ENCODE data around the gene HOXB9.
A peak's percentile ranks its signal among the peaks of the same experiment; 100 is the strongest.

The HOXB9 gene

DNA sequence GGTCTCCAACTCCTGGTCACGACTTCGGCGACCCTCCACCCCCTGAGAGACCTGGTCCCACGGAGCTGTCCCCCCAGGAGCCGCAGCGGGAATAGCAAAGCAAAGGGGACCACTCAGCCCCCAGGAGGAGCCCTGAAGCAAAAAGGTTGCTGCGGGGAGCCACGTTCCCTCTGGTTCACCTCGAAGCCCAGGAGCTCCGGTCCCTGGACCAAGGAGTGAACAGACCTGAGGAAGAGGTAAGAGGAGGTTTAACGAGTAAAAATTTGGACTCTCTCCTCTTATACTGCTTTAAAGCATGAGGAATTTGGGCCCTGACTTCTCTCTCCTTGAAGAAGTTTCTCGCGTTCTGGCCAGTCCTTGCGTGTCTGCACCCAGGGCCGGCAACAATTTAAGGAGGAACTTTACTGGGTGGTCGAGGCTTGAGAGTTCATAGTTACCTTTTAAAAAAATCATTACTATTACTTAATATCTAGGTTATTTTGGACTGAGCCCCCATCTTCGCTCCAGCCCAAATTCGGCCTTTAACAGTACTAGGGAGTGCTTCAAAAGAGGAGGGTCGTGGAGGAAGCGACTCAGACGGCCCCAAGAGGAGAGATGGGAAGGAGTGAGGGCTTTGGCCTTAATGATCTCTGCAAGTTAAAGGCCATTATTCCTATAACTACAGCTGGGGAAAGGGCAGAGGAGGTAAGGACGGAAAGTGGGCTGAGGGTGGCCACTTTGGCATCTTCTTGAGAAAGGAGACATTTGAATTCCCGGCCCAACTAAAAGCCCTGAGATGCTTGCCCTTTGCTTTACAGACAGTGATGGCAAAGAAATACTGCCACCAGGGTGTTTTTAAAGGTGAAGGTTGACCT, 16.9 kb upstream of the HOXB9 start:
- Mint-ChIP-seq H3K36me3 (peaks cover 2% of the 10 kb centered on the region), H3K4me1 (ENCODE audit: low read depth) (peaks cover 15% of the 10 kb centered on the region), H3K4me3 (no peak overlapping the region)

DNA sequence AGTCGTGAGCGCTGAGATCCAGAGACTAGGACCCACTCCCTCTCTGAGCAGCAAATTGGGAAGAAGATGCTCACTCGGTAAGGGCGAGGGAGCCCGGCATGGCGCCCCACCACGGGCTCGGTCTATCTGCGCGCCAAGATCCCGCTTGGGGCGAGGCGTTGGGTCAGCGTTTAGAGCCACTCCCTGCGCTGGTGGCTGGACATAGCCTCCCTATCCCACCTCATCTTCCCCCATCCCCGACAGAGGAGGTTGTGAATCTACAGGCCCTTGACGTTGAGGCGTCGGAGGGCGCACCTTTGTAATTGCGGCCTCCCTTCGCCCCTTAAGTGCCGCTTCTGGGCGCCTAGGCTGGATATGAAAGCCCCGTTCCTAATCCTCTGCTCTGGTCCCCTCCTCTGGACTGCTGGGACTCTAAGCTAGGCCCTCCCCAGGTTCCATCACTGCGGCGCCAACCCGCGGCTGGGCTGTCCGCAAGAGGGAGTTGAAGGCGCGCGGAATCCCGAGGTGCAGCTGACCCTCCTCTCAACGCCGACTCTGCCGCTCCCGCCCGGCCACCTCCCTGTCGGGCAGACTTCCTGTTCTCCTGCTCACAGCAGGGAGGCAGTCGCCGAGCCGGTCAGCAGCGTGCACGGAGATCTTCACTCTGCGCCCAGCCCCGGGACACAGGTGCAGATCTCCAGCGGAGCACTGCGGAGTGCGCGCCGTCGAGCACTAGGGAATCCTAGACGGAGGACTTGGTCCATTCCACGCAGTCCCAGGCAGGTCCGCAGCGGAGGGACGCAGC, 16.1 kb upstream of the HOXB9 start:
- Mint-ChIP-seq H3K36me3 (peaks cover 2% of the 10 kb centered on the region), H3K9me3 (ENCODE audit: low read depth) (no peaks in the 10 kb centered on the region), H3K27ac (no peak overlapping the region), H3K27me3 (peaks cover 49% of the 10 kb centered on the region), H3K4me3 (no peak overlapping the region), H3K4me1 (ENCODE audit: low read depth) (peaks cover 14% of the 10 kb centered on the region)

More for the DNA sequence above, 16.9 kb upstream of the HOXB9 start:
- H3K27me3 Mint-ChIP-seq: peaks cover 49% of the 10 kb centered on the region
- H3K27ac Mint-ChIP-seq: no peak overlapping the region
- H3K9me3 Mint-ChIP-seq (ENCODE audit: low read depth): no peaks in the 10 kb centered on the region

DNA sequence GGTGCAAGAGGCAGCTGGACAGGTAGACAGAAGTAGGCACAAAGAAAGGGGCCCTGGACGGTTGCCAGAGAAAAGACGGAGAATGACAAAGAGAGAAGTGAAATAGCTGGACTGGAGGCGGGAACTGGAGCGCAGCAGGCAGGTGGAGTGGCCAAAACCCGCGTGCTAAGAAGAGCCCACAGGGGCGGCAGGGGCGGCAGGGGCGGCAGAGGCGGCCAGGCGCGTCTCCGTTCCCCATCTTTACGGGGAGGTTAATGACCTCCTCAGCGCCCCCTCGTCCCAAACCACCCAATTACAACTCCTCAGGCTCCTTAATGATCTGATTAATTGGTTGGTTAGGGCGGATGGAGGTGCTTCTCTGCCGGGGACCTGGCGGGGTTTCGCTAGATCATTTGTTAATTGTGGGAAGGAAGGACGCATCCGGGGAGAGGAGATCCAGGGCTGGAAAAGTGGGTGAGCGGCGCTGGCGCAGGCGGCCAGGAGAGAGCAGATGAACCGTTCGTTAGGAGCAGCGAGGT, 15.4 kb upstream of the HOXB9 start:
- Mint-ChIP-seq H3K9me3 (ENCODE audit: low read depth) (no peaks in the 10 kb centered on the region), H3K4me3 (peak overlapping the region; percentile 27), H3K36me3 (peaks cover 2% of the 10 kb centered on the region), H3K4me1 (ENCODE audit: low read depth) (peaks cover 16% of the 10 kb centered on the region), H3K27me3 (peaks cover 54% of the 10 kb centered on the region), H3K27ac (no peak overlapping the region)

DNA sequence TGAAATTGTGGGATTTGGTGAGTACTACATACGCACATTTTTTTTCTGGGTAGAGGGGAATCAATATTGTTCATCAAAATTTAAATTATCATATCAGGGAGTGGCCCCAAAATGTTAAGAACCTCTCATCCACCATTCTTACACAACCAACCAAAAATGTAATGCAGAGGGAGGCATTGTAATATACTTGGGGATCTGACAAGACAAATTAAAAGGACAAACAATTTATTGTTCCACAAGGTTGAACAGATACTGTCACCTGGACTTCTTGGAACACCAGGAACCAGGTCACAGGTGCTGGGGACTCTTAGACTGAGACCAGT, 14.7 kb upstream of the HOXB9 start:
- peaks cover 2% of the 10 kb centered on the region for H3K36me3 Mint-ChIP-seq
- no peak overlapping the region for H3K4me3 Mint-ChIP-seq
- H3K27me3 Mint-ChIP-seq: peaks cover 55% of the 10 kb centered on the region
- H3K4me1 Mint-ChIP-seq (ENCODE audit: low read depth): peaks cover 16% of the 10 kb centered on the region
- H3K9me3 Mint-ChIP-seq (ENCODE audit: low read depth): no peaks in the 10 kb centered on the region
- H3K27ac Mint-ChIP-seq: no peak overlapping the region

DNA sequence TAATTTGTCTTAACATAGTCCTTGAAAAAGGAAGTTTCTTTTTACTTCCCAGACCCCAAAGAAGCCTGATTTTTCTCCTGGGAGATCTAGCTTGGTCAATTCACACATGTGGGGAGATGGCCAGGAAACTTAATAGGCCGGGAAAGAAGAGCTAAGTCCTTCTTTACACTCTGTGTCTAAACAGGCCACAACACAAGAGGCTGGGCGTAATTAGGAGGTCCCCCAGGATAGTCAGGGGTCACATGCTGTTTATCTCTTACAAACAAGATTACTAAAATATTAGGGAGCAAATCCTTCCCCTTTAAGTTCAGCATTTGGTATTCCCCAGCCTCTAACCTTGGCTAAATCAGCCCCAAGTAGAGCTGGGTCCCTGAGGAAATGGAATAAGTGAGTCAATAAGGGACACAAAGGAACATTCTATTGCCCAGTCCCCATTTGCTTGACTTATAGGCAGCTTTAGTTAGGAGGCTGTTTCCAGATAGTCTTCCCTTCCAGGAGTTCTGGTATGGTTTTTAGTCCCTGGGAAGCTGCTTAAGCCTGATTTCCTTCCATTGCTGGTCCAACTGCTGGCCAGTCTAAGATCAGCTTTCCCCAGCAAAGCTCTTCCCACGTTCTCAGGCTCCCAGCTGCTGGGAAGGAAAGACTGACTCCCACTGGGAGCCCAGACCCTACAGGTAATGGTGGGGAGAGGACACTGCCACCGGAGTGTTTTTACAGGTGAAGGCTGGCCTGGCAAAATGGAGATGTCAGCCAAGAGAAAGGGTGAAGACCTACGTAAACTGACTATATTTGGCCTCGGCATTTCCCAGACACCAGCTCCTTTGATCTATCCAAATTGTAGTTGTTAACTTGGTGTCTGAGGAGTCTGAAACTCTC, 14.1 kb upstream of the HOXB9 start:
- Mint-ChIP-seq H3K27ac (peak overlapping the region; percentile 10), H3K9me3 (ENCODE audit: low read depth) (no peaks in the 10 kb centered on the region), H3K27me3 (peaks cover 54% of the 10 kb centered on the region), H3K4me3 (no peak overlapping the region), H3K4me1 (ENCODE audit: low read depth) (peaks cover 12% of the 10 kb centered on the region), H3K36me3 (peaks cover 2% of the 10 kb centered on the region)

DNA sequence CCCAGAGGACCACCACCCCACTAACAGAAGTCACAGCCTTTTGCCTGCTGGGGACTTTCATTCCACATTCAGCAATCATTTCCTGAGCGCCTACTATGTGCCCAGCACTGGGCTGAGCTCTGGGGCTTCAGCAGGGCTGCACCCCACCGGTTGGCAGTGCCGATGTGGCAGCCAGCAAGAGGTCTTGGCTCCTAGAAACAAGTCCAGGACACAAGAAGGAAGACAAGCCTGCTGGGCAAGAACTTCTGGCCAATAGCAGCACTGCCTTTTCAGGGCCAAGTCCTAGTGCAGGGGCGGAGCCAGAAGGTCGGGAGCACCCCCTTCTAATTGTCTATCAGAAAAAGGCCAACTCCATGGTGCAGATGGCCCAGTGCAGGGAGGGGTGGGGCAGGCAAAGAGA, 13.0 kb upstream of the HOXB9 start:
- Mint-ChIP-seq H3K4me1 (ENCODE audit: low read depth) (peaks cover 13% of the 10 kb centered on the region), H3K9me3 (ENCODE audit: low read depth) (no peaks in the 10 kb centered on the region), H3K27ac (no peak overlapping the region), H3K4me3 (no peak overlapping the region), H3K36me3 (no peaks in the 10 kb centered on the region), H3K27me3 (peaks cover 50% of the 10 kb centered on the region)

DNA sequence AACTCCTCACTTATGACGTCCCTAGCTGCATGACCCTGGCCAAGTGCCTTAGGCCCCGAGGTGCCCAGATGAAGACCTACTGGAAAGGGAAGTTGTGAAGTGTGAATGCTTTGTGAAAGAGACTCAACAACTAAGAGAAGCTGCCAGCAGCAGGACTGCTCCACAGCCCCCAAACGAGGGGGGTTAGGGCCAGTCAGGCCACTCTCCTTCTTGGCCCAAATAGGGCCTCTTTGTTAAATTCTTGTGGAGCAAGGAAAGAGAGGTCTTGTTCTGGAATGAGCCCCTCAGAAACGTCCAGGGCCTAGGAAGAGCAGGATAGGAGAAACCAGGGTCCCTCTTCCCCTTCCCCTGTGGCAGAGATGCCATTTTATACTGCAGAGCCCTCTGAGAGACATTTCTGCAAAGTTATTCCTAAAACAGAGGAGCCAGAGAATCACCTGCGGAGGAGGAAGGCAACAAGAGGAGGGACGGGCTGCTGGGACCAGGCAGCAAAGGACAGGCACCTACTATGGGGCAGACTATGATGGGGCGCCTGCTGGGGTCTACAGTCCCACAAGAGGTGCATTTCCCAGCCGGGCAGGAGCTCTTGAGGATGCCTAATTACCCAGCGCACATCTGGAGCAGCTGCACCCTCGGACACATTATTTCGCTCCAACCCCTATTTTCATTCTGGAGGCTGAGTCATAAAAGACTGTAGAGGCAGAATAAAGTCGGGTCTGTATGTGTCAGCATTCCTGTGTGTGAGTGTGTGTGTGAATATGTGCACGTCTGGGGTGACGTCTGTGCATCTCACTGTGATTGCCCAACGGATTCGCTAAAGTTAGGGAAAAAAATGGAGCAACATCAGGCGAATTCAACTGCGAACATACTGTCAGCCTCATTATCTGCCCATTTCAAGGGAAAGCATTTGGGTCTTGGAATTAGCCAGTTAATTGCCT, 11.4 kb upstream of the HOXB9 start:
- Mint-ChIP-seq H3K4me3 (no peak overlapping the region), H3K4me1 (ENCODE audit: low read depth) (peaks cover 15% of the 10 kb centered on the region), H3K27ac (no peak overlapping the region), H3K9me3 (ENCODE audit: low read depth) (no peaks in the 10 kb centered on the region), H3K27me3 (peaks cover 46% of the 10 kb centered on the region), H3K36me3 (no peaks in the 10 kb centered on the region)

DNA sequence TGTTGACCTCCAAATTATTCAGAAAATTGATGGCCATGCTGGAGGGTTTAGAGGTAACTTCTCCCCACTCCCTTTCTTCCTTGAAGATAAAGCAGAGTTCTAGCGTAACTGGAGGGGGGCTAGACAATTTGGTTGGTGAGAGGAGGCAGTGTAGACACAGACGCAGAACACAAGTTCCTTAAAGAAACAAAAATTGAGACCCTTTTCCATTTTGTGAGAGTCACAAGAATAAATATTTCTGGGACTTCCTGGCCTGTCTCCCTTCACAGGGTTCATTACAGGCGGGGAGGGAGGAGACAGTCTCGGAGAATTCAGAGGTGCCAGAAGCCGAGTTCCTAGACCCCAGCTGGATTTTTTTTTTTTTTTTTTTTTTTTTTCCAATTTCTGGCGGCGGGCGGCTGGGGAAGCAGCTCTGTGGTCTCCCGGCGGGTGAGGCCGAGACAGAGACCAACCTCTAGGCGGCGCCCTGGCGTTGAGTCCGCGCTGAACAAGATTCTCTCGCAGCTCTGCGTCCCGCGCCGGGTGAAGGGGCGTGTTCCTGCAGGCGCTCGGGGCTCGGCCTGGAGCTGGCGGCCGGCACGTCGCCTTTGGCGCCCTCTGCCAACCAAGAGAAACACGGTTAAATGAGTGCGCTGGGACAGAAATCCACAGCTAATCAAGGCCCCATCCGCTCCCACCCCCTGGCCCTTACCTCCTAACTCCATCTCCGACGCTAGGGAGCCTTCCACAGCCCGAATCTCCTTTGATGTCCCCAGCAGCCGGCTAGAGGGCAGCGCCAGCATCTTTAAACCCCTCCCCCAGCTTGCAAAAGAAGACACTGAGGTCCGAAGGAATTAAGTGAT, 10.2 kb upstream of the HOXB9 start:
- H3K36me3 Mint-ChIP-seq: peaks cover 2% of the 10 kb centered on the region
- no peaks in the 10 kb centered on the region for H3K9me3 Mint-ChIP-seq (ENCODE audit: low read depth)
- no peak overlapping the region for H3K4me3 Mint-ChIP-seq
- no peak overlapping the region for H3K27ac Mint-ChIP-seq
- peaks cover 47% of the 10 kb centered on the region for H3K27me3 Mint-ChIP-seq
- peaks cover 12% of the 10 kb centered on the region for H3K4me1 Mint-ChIP-seq (ENCODE audit: low read depth)

DNA sequence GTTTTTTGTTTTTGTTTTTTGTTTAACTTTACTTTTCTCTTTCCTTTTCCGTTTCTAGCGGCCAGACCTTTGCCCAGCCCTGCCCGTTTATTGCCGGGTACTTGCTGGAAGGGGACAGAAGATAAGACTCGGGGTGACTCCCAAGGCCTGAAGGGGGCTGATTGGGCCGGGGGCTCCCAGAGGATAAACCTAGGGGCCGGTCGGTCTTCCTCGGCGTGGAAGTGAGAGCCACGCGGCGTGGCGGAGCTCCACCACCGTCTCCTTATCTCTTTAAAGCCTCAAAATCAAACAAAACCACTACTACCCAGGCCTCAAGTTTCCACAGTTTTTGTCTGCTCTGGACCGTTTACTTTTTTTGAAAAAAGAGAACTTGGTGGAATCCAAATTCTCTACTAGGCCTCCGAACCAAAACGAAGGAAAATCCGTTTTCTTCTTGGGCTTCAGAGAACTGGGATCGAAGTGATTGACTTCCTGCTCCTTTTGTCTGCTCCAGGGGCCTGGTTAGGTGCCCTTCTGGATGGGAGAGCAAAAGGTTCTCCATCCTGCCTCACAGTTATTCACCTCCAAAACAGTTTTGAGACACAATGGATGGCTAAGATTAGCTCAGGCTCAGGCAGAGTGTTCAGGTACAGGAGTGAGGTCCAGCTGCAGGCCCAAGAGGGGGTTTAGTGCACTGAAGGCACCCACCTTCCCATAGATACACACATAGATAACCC, 8.5 kb upstream of the HOXB9 start:
- Mint-ChIP-seq H3K27ac (no peak overlapping the region), H3K9me3 (ENCODE audit: low read depth) (no peaks in the 10 kb centered on the region), H3K27me3 (peaks cover 51% of the 10 kb centered on the region), H3K4me3 (peak overlapping the region; percentile 56), H3K36me3 (peaks cover 2% of the 10 kb centered on the region), H3K4me1 (ENCODE audit: low read depth) (peaks cover 11% of the 10 kb centered on the region)

DNA sequence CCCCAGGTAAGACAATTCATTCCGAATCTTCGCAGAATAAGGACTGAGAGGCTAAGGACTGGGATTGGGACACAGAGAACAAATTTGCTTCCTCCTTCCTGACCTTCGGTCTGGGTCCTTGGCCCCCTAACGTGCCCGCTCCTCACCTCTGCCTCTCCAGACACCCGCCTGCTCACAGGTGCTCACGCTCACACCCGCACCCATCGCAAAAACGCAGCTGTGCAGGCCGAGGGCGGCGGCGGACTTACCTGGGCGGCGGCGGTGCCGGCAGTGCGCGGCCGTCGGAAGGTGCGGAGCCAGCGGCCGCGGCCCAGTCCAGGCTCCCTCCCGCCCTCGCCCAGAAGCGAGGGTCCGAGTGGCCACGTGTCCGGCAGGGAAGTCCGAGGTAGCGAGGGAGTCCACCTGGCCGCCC, 7.1 kb upstream of the HOXB9 start:
- Mint-ChIP-seq H3K27ac (no peak overlapping the region), H3K4me3 (peak overlapping the region; percentile 28), H3K36me3 (peaks cover 2% of the 10 kb centered on the region)

DNA sequence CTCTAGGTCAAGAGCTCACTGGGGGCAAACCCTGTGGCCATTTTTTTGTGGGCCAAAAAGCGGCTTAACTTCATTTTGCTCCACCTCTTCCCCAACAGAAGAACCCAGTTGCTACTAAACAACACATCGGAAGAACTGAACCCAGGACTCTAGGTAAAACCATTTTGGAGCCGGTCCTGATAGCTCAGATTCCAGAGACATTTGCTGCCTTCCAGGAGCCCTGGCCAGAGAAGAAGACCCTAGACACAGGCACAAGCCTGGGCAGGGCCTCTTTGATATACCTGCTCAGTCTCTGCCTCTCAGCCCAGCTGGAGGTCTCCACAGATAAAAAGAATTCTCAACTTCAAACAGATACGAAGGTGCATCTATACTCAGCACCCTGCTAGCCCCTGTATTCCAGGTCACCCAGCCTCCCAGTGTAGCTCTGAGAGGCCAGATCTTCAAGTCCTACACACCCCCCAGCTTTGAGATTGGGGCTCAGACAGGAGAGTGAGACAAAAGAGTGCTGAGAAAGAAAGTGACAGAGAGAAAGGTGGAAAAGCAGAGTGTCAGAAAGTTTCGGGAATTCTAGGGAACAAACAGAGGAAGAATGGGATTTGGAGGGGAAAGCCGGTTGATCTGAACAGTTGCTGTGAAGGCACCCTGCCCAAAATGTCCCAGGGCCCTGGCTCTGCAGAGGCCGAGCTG, 6.6 kb upstream of the HOXB9 start:
- Mint-ChIP-seq H3K4me1 (ENCODE audit: low read depth) (peaks cover 11% of the 10 kb centered on the region), H3K27ac (no peak overlapping the region), H3K9me3 (ENCODE audit: low read depth) (no peaks in the 10 kb centered on the region), H3K27me3 (peaks cover 52% of the 10 kb centered on the region), H3K36me3 (peaks cover 2% of the 10 kb centered on the region), H3K4me3 (peak overlapping the region; percentile 28)

More for the DNA sequence above, 7.1 kb upstream of the HOXB9 start:
- peaks cover 11% of the 10 kb centered on the region for H3K4me1 Mint-ChIP-seq (ENCODE audit: low read depth)
- peaks cover 54% of the 10 kb centered on the region for H3K27me3 Mint-ChIP-seq
- H3K9me3 Mint-ChIP-seq (ENCODE audit: low read depth): no peaks in the 10 kb centered on the region

Measured in activated naive CD8-positive, alpha-beta T cell (primary cell).